Daoy (cell line): Measurements from ENCODE around the gene RO60. TPM values are rescaled to one million over a fixed set of nuclear protein-coding genes. Genes with fewer than 3 reads are reported as not detected.
"Not testable (repeated sequence)": the region's sequence is repeated elsewhere in the genome, so short reads cannot be mapped to it uniquely, and the experiment has no call there.

Experiments
- DNase-seq: peaks from one replicate; pipeline ENCODE4 v3.0.0-alpha.2; 2015; ENCODE audit warnings: low read depth
- total RNA-seq: library from RNA; depleted of rRNA; stranded (reverse); fragments of >200 nt; shearing (Covaris generic); gene quantifications from 2 replicates; pipeline ENCODE4 v1.2.3, GENCODE V29; 2014; rRNA removed

The RO60 gene
- total RNA-seq = 74.5 and 85.1 TPM in 2 replicates

DNA sequence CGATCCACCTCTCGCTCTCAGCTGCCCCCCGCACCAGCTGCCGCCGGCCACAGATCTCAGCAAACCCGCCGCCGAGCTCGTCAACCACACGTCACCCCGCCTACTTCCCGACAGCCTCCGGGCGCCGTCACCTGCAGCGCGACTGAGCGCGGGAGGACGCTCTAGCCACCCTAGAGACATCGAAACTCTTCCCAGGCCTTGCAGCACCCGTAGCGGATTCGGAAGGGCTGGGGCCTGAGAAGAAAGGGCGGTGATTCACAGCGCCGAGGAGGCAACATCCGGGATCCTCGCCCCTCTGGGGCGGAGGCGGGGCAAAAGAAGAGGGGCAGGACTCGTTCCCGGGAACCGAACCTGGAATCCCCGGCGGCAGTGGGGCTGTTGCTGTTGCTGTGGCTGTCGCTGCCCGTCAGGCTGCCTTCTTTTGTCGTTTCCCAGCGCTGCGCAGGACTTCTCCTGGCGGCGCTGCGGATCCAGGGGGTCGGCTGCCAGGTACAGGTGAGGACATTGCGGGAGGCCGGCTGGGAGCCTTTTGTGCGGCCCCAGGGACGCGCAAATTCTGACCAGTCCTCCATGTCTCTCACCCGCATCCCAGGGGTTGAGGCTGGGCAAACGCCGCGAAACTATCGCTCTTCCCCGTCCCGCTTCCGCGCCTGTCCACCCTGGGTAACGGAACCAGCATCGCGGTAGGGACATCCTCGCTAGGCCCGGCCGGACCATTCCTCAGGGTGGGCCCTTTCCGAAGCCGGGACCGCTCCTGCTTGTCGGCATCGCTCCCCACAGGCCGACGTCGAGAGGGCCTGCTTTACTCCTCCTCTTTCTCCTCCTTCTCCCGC is at the start of gene RO60, which contains the start of gene UCHL5:
Gene RO60 (plus strand): TSS at position 331 of the 833 bp plus-strand sequence. CDS start 9,443 bp downstream, outside the sequence.
Gene UCHL5 (minus strand): TSS at position 79 of the 833 bp plus-strand sequence. CDS start 100 bp downstream, outside the sequence.
- DNase-seq = peak; percentile 99

DNA sequence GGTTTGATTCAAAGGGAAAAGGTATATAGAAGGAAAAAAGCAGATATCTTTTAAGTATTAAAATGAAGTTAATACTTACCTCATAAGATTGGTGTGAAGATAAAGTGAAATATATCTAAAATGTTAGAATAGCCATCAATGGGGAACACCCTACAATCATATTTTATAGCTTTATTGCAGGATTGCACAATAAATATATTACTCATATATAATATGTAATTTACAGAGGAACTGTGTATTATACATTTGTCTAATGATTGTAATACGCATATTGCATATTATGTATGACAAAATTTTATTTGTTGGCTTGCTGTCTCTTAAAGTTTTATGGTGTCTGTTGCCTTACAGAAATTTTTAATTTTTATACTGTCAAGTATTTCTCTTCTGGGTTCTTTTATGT is 48.0 kb upstream of the RO60 start:
- DNase-seq = no peak

DNA sequence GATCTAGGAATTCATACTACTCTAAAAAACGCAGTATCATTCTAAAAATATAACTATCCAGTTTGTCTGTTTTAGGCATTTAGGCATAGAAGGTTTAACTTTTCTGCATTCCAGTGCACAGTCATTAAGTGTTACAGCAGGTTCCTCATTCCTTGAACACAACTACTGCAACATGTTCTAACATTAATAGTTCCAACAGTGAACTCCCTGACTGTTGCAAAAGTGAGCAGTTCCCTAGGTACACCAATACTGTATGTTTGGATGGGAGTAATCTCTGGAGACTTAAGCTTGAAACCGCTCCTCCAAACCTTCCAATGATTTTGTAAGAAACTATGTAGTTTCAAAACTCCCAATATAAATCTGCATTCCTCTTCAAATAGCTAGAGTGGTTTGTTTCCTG is 46.4 kb upstream of the RO60 start:
- no peak for DNase-seq

DNA sequence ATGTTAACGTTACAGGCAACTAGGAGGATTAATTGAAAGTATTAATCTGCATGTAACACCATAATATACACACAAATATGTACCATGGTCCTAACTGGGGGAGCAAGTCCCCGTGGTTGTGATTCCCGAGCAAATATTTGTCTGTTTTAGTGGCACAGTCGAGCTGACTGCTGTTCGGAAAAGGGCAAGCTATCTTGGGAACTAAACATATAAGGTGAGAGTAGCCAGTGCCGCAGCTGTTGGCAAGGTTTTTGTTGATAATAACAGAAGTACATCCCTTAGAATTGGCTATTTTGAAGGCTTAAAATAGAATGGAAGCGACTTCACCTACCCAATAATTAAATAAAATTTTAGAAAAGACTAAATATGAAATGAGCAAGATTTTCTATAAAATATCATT is 45.7 kb upstream of the RO60 start:
- DNase-seq = no peak

DNA sequence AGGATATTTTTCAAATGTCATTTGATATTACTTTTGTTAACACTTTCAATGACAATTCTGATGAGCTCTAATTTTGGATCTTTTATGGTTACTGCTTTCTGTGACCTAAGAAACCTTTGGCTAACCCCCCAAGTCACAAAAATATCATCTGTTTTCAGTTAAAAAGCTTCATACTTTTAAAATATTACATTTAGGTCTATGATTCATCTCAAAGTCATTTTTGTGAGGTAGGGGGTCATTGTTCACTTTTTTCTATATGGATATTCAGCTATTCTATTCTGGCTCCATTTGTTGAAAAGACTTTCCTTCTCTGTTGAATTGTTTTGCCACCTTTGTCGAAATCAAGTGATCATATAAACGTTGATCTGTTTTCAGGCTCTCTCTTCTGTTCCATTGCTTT is 45.0 kb upstream of the RO60 start:
- no peak for DNase-seq

DNA sequence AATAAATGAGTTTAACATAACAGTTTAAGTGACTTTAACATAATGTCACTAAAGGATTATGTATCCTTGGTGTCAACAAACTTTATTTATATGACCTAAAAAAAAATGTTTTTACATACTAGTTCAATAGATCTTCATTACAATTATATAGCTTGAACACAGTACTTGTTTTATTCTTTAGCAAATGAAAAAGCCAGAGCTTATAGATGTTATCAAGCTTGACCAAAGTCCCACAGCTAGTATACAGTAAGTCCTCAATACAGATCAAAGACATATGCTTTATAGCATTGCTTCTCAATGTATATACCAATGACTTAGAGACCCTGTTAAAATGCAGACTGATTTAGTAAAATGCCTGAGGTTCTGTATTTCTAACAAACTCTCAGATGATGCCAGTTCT is 42.6 kb upstream of the RO60 start:
- no peak for DNase-seq

DNA sequence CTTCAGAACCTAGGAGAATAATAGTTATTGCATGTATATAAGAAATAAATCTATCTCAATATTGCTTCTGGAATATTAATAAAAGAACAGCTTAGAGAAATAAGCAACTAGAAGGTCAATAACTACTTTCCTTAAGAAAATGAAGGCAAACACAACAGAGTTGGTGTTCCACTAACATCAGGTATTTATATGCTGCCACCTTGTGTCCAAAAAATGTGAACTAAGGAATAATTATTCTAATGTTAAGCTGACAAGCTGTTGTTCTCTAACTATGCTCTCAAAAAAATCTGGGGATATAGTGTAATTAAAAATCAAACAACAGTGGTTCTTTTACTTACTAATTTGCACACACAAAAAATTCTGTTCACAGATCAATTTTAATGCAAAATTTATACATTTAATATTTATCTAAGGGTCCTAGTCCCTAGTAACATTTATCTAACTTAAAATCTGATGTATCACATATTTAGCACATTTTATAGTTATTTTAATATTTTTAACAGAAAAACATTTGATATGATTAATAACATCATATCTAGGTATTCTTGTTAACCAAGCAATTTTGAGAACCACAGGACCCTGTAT is 39.9 kb upstream of the RO60 start:
- DNase-seq = peak; percentile 8

DNA sequence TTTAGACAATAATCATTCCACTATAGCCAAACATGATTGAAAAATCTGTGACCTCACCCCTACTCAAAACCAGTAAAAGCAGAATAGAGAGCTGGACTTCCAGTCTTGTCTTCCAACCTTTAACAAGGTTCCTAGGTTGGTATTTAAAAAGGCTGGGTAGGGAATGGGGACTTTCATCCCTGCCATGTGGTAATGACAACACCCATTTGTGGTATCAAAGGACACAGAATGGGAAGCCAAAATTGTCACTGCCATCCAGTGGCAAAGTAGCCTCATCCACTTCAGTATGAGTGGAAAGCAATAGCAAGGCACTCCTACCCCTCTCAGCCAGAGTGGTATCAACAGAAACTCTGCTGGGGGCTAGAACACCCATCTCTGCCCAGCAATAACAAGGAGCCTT is 34.2 kb upstream of the RO60 start:
- no peak for DNase-seq

DNA sequence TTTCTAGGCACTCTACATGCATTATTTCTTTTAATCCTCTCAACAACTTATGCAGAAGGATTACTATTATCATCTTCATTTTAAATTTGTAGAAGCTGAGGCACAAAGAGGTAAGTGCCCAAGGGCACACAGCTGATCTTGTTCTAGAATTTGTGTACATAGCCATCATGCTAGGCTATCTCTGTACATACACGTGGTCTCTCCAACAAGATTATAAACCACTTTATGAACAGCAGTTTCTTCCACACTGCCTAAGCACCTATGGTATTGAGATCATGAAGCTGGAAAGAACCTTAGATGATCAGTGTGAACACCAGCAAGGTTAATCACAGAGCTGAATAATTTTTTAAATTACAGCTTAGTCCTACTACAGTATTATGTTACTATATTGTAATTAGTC is 29.1 kb upstream of the RO60 start:
- no peak for DNase-seq

DNA sequence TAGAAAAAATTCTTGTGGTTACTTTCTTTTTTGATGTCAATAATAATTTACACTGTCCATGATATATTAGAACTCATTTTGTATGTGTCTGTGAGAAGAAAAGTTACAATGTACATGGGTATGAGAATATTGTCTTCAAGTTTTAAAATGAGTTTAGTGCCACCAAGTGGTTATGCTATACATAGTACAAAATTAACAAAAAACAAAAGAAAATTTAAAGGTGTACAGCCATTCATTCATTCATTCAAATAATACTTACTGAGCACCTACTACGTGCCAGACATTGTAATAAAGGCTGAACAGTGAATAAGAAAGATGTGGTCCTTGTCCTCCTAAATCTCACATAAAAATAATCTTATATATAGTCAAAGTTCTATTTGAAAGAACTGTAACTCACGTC is 28.0 kb upstream of the RO60 start:
- no peak for DNase-seq

DNA sequence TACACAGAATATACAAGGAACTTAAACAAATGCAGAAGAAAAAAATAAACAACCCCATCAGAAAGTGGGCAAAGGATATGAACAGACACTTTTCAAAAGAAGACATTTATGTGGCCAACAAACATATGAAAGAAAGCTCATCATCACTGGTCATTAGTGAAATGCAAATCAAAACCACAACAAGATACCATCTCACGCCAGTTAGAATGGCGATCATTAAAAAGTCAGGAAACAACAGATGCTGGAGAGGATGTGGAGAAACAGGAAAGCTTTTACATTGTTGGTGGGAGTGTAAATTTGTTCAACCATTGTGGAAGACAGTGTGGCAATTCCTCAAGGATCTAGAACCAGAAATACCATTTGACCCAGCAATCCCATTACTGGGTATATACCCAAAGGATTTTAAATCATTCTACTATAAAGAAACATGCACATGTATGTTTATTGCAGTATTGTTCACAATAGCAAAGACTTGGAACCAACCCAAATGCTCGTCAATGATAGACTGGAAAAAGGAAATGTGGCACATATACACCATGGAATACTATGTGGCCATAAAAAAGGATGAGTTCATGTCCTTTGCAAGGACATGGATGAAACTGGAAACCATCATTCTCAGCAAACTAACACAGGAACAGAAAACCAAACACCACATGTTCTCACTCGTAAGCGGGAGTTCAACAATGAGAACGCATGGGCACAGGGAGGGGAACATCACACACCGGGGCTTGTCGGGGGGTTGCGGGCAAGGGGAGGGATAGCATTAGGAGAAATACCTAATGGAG is 26.6 kb upstream of the RO60 start:
- DNase-seq = not testable (repeated sequence)

DNA sequence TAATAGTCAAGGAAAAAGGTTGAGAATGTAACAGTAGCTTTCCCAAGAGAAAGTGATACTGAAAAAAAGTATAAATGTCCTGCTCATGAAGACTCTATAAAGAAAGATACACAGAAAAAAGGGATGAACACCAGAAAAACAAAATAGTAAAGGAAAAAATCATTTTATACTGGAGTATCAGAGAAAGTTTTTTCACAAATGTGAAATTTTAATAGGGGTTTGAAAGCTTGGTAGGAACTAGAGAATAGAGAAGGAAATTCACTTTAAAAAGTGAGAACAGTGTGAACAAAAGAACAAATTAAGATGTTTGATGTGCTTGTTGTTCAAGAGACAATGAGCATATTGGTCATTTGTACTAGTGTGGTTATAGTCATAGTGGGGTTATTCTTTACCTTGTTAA is 25.8 kb upstream of the RO60 start:
- no peak for DNase-seq

DNA sequence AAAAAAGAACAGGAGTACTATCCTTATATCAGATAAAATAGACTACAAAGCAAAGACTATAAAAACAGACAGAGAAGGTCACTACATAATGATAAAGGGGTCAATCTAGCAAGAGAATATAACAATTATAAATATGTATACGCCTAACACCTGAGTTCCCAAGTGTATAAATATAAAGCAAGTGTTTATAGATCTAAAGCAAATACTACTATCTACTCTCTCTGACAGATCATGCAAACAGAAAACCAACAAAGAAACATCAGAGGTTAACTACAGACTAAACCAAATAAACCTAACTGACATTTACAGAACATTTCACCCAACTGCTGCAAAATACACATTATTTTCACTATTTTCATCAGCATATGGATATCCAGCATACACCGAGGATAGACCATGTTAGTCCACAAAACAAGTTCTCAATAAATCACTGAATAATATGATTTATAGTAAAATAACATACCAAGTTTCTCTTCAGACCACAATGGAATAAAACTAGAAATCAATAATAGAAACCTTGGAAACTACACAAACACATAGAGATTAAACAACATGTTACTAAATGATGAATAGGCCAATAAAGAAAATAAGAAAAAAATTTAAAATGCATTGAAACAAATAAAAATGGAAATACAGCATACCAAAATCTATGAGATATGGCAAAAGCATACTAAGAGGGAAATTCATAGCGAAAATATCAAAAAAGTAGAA is 22.9 kb upstream of the RO60 start:
- no peak for DNase-seq

DNA sequence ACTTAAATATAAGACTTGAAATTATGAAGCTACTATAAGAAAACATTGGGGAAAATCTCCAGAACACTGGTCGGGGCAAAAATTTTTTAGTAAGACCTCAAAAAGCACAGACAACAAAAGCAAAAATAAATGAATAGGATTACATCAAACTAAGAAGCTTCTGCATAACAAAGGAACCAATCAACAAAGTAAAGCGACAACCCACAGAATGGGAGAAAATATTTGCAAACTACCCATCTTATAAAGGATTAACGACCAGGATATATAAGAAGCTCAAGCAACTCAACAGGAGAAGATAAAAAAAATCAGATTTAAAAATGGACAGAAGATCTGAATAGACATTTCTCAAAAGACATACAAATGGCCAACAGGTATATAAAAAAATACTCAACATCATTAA is 19.4 kb upstream of the RO60 start:
- no peak for DNase-seq

DNA sequence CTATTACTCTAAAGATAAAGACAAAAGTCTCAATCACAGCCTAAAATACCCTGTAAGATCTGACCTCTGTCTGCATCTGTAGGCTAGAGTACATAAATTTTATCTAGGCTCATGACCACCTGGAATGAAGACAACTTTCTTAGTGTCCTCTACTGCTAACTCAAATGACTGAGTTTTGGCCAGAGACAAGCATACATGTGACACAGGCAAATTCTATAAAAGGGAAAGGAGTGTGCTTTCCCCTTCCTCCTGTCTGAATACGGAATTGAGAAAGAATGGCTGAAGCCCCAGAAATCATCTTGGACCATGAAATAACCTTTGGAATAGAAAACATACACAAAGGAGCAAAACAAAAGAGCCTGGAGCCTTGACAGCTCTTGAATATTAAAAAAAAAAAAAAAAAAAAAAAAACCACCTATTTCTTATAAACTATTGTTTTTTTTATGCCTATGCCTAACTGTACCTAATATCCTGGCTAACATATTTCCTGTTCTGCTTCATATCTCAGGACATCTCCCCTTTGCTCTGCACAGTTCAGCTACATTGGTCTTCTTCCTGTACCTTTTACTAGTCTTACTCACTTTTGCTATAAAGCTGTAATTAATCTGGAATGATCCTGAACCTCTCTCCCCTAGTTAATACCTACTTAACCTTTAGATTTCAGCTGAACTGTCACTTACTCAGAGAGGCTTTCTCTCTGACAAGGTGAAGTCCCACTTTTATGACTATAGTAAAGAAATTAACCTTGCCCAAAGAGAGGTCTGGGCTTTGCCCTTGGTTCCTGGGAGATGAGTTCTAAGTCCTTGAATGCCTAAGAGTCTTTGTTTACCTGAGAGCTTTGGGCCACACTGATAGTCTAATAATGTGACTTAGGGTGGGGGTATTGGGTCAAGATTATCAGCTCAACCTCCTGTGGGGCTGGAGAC is 16.4 kb upstream of the RO60 start:
- DNase-seq = no peak

DNA sequence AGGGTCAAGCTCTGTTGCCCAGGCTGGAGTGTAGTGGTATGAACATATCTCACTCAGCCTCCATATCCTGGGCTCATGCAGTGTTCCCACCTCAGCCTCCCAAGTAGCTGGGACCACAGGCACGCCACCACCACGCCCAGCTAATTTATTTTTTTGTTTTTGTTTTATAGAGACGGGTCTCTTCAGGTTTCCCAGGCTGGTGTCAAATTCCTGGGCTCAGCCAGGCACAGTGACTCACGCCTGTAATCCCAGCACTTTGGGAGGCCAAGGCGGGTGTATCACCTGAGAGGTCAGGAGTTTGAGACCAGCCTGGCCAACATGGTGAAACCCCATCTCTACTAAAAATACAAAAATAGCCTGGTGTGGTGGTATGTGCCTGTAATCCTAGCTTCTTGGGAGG is 10.5 kb upstream of the RO60 start:
- peak; percentile 23 for DNase-seq

DNA sequence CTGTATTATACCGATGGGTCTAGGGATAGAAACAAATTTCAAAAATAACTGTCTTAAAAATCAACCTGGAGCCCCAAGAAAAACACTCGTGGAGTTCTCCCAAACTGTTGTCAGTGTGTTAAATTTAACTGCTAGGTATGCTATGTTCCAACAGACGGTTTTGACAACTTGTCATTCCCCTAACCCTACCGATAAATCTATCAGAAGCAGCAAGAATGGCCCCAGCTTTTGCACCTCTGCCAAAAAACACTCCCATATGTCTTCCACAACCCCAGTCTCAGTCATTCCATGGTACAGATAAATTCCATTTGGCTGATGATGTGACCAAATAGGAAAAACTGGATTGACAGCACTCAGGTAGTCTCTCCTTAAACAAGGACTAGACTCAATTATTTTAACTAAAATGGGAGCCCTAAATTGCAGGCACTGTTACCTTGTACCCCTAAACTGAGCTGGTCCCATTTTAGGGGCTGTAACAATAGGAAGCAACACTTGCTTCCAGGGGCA is 5.2 kb upstream of the RO60 start:
- DNase-seq = no peak

DNA sequence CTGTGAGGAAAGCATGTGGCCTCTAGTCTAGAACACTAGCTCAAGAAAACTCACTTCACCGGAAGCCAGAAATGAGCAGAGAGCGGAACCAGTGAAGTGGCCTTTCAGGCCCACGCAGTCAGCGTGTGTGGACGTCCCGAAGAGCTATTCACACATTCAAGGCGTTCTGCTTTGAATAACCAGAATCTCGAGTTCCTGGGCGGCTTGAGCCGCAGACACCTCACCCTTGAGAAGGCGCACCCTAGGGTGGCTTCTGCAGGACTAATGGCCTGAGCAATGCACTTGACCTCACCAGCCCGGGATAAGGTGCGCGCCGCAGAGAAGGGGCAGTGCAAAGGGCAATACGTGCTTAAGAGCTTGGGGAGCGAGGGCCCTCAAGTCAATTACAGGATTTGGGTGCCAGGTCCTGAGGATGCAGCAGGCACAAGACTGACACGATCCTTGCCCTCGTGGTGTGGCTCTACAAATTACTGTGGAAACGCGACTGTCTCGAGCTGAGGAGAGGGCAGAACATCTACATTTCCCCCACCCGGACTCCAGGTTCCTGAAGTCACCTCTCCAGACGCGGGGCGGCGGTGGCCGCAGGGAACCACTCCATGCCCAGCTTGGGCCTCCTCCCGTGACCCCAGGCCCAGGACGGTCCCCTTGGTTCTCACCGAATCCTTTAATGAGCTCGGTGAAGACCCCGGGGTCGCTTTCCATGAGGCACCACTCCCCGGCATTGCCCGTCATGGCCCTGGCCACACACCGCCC is 707 bp upstream of the RO60 start:
- DNase-seq = peak; percentile 60

DNA sequence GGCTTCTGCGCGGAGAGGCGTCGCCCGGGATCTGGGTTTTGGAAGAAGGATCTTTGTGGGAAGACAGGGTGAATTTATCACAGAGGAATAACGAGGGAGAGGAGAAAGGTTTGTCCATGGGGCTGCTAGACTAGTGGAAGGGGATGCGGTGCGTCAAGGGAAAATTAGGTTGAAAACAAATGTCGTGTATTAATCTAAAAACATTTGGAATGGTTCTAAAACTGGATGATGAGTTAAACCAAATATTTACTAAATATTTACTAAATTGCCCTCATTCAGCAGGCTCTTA is 647 bp downstream of the RO60 start:
- DNase-seq = no peak

DNA sequence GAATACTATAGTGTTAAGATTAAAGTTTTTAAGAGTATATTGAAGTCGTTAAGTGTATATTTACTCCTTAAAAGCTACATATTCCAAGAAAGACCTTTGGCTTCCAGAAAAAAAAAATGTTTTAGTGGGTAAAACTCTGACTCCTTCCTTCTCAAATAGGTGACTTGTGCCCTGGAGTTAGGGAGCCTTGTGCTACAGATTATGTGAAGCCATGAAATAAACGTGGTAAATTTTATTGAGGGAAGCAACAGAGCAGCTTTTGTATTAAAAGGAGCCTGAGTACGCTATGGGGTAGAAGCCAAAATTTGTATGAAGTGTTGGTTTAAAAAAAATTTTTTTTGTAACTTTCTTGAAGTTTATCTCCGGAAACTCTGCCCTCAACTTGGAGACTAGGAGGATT is 994 bp downstream of the RO60 start:
- no peak for DNase-seq
